Right lobe of liver (tissue), 6 donors: ENCODE results near the gene NOS2. TPM values are rescaled to one million over a fixed set of nuclear protein-coding genes. Genes with fewer than 3 reads are reported as not detected.
"Not testable (repeated sequence)": the region's sequence is repeated elsewhere in the genome, so short reads cannot be mapped to it uniquely, and the experiment has no call there.

Experiments
- ATAC-seq, 4 donors: fragments of 200-7000 bp; cut with Tn5 transposase; one replicate each; pipeline ENCODE4 v1.9.1; 2020; ENCODE audit warnings: mild to moderate bottlenecking in 4 of 4, moderate library complexity in 4 of 4
- DNase-seq, 3 donors: peaks; one replicate each; pipeline ENCODE4 v3.0.0-alpha.2; 2020
- H3K27ac ChIP-seq, 3 donors: fragments of 200-600 bp; one replicate each; pipeline ENCODE4 v1.8.0; 2022
- H3K27me3 ChIP-seq, 2 donors: fragments of 200-600 bp; one replicate each; pipeline ENCODE4 v1.8.0; 2022
- H3K36me3 ChIP-seq, 4 donors: fragments of 200-600 bp; sonication (generic) in 1 of 4; one replicate each; pipeline versions ENCODE4 v1.5.1 to v1.8.0; 2017 to 2022; ENCODE audit warnings: control low read depth in 1 of 4
- H3K4me1 ChIP-seq, 4 donors: fragments of 200-600 bp; sonication (generic) in 1 of 4; one replicate each; pipeline versions ENCODE4 v1.5.1 to v1.8.0; 2017 to 2022; ENCODE audit warnings: control low read depth in 1 of 4
- H3K4me3 ChIP-seq, 3 donors: fragments of 200-600 bp; one replicate each; pipeline ENCODE4 v1.8.0; 2022
- H3K9me3 ChIP-seq, 4 donors: fragments of 200-600 bp; sonication (generic) in 1 of 4; one replicate each; pipeline versions ENCODE4 v1.5.1 to v1.8.0; 2017 to 2022; ENCODE audit warnings: control low read depth in 1 of 4
- POLR2A ChIP-seq: fragments of 450-650 bp; IDR thresholded peaks from one replicate; pipeline ENCODE4 v1.6.1; 2017; ENCODE audit warnings: antibody characterized with exemption, mild to moderate bottlenecking
- WGBS: methylation state at CpG from one replicate; pipeline ENCODE4 v1.1.6; 2018; ENCODE audit warnings: low coverage, low lambda C conversion rate; ENCODE audit not compliant: insufficient coverage; ENCODE audit errors: missing lambda C conversion rate; 5-methylcytosine and 5-hydroxymethylcytosine counted together
- intact Hi-C, 2 donors: fragments of 100-400 bp; cut with DNase I; formaldehyde crosslinking; loops; one replicate each; pipeline versions ENCODE4 v1.11.2 to v1.14.1; 2022
- total RNA-seq, 6 experiments: library from RNA; depleted of rRNA in 2 of 6; stranded (reverse); fragments of >200 nt in 2 of 6; fragmentation: NEBNext Ultra II Directional in 3 of 6; extraction: Animal tissue kit (Norgen Biotek cat#: 25700) in 3 of 6; gene quantifications; one replicate each; pipeline versions ENCODE4 v1.1.0 to v1.2.4, GENCODE V29; 2016 to 2023
- TF ChIP-seq, protein P1 (sequence below), 4 donors: fragments of 200-600 bp in 3 of 4; fragments of 450-650 bp in 1 of 4; IDR thresholded peaks; one replicate each; pipeline versions ENCODE4 v1.5.1 to v1.8.0; 2016 to 2022; ENCODE audit warnings: antibody characterized with exemption in 4 of 4, mild to moderate bottlenecking in 2 of 4
- donor health status: DM: no; HTN: yes; CAD: no.
- donor health status: DM: no; HTN: no; CAD: no.
- donor health status: DM: no; HTN: no; CAD: no.
- donor health status: DM: no; HTN: yes; CAD: no.
- donor health status: DM: no; HTN: yes; CAD: no.

The NOS2 gene
- total RNA-seq, 6 experiments from 2014 or later = 0.07 to 0.09 TPM; not detected in 4

GRCh38 chr17:27764589-27764988, 35.7 kb downstream of the NOS2 start:
- Histone ChIP-seq H3K27ac (no peak overlapping the region), H3K27me3 (no peaks in the 10 kb centered on the region), H3K9me3 (no peaks in the 10 kb centered on the region), H3K4me1 (no peaks in the 10 kb centered on the region), H3K36me3 (no peaks in the 10 kb centered on the region), H3K4me3 (no peak overlapping the region)
- TF ChIP-seq, protein P1, sequence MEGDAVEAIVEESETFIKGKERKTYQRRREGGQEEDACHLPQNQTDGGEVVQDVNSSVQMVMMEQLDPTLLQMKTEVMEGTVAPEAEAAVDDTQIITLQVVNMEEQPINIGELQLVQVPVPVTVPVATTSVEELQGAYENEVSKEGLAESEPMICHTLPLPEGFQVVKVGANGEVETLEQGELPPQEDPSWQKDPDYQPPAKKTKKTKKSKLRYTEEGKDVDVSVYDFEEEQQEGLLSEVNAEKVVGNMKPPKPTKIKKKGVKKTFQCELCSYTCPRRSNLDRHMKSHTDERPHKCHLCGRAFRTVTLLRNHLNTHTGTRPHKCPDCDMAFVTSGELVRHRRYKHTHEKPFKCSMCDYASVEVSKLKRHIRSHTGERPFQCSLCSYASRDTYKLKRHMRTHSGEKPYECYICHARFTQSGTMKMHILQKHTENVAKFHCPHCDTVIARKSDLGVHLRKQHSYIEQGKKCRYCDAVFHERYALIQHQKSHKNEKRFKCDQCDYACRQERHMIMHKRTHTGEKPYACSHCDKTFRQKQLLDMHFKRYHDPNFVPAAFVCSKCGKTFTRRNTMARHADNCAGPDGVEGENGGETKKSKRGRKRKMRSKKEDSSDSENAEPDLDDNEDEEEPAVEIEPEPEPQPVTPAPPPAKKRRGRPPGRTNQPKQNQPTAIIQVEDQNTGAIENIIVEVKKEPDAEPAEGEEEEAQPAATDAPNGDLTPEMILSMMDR (IDR thresholded peaks at IDR 0.05) = no peak
- TF ChIP-seq POLR2A = no peak
- peak in 1 of 3 donors; percentile 68 for DNase-seq
- intact Hi-C loops = loop anchor here in 1 of 2 donors (5.0 kb wide), 1 partner anchor 113 kb away; no protein-coding TSS in a partner anchor
- ATAC-seq = peak; percentile 37 to 85 (median 69)
- WGBS = 32% methylated on average over 3 of the region's 4 CpGs

DNA sequence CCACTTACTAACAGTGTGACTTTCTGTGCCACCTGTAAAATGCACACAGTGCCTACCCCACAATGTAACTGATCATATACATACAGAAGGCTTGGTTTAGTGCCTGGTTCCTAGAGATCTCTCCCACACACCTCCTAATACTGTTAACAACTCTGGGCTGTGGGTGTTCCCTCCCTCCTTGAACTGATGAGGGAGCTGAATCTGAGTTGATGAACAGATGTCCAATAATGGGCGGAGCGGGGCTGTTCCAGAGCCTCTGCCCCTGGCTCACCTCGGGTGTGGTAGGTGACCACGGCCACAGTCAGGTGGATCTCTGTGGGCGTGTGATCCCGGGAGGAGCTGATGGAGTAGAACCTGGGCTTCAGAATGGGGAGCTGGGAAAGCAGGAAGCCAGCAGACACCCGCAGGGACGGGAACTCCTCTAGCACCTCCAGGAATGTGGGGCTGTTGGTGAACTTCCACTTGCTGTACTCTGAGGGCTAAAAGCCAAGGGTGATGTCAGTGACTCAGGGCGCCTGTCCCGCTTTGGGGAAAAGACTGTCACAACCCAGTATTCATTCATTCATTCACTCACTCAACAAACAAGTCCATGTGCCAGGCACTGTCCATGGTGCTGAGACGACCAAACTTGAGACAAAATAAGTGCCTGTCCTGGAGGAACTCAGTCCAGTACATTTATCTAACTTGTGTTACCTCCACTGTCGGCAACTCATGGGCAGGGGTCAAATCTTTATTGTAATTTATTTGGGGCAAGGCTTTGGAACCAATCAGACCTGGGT, 37.6 kb downstream of the NOS2 start:
- 36% methylated on average over 4 of the region's 12 CpGs for WGBS
- Histone ChIP-seq H3K4me1 (no peaks in the 10 kb centered on the region), H3K36me3 (no peaks in the 10 kb centered on the region), H3K9me3 (no peaks in the 10 kb centered on the region), H3K27ac (no peak overlapping the region), H3K4me3 (no peak overlapping the region), H3K27me3 (no peaks in the 10 kb centered on the region)
- peak in 1 of 3 donors; percentile 18 for DNase-seq
- TF ChIP-seq POLR2A = no peak
- no peak for ATAC-seq
- intact Hi-C loops = loop anchor here in 1 of 2 donors (5.0 kb wide), 1 partner anchor 115 kb away; no protein-coding TSS in a partner anchor

- H3K4me1 ChIP-seq, ATAC-seq, H3K4me3 ChIP-seq, H3K36me3 ChIP-seq, H3K27ac ChIP-seq, H3K9me3 ChIP-seq, H3K27me3 ChIP-seq: not testable (repeated sequence)
- peak in 1 of 3 donors; percentile 30 for DNase-seq
- intact Hi-C loops = loop anchor here in 1 of 2 donors (5.0 kb wide), 1 partner anchor 116 kb away; no protein-coding TSS in a partner anchor
- no CpG with 5 or more reads among the region's 15 CpGs for WGBS
Measured at GRCh38 chr17:27760931-27761330, 39.4 kb downstream of the NOS2 start.

DNA sequence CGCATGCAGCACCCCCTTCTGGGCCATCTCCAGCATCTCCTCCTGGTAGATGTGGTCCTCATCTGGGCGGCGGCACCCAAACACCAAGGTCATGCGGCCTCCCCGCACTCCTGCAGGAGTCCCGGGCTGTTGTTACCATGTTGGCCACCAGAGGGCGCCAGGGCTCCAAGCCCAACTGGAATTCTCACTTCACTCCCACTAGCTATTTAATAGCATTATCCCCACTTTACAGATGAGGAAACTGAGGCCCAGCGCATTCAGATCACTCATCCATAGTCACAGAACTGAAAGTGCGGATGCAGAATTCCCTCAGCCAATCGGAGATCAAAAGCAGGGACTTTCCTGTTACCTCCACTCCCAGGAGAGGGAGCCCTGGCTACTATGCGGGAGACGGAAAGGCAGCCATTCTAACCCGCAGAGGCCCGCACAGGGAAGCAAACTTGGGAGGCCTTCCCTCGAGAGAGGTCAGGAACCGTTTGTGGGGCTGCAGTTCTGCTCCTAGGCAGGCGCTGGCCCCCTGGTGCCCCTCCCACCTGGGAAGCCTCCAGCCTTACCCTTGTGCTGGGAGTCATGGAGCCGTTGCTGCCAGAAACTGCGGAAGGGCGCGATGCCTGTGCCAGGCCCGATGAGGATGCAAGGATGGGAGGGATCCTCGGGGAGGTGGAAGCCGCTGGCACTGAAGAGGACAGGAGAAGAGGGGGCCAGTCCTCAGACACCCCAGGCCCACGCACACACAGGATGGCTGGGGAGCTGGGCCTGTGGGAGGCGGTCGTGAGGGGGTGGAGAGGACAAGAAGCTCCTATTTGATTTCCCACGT, 40.1 kb downstream of the NOS2 start:
- intact Hi-C loops = loop anchor here in 1 of 2 donors (5.0 kb wide), 1 partner anchor 117 kb away; no protein-coding TSS in a partner anchor
- no peak overlapping the region for H3K27ac ChIP-seq
- ATAC-seq (peak; percentile 50 to 78 (median 72)), DNase-seq (peak; percentile 67 to 74 (median 67))
- no peaks in the 10 kb centered on the region for H3K9me3 ChIP-seq
- no peaks in the 10 kb centered on the region for H3K36me3 ChIP-seq
- no peaks in the 10 kb centered on the region for H3K4me1 ChIP-seq
- no peak overlapping the region for H3K4me3 ChIP-seq
- no peaks in the 10 kb centered on the region for H3K27me3 ChIP-seq
- 44% methylated on average over 10 of the region's 28 CpGs for WGBS
- no peak for TF ChIP-seq POLR2A
- TF ChIP-seq, protein P1 (IDR thresholded peaks at IDR 0.05) = peak; percentile 82 to 95 (median 90)

- WGBS = 0% methylated on average over 3 of the region's 14 CpGs
- Histone ChIP-seq H3K27ac (no peak overlapping the region), H3K4me1 (no peaks in the 10 kb centered on the region), H3K9me3 (no peaks in the 10 kb centered on the region), H3K4me3 (no peak overlapping the region), H3K27me3 (no peaks in the 10 kb centered on the region), H3K36me3 (no peaks in the 10 kb centered on the region)
- ATAC-seq = no peak
- TF ChIP-seq POLR2A = no peak
- TF ChIP-seq, protein P1 (IDR thresholded peaks at IDR 0.05) = no peak
- no peak for DNase-seq
- intact Hi-C loops = loop anchor here (5.0 to 10.0 kb wide), 3 partner anchors 95 to 118 kb away; no protein-coding TSS in a partner anchor
Measured at GRCh38 chr17:27759528-27759927, 40.8 kb downstream of the NOS2 start.
